CD4-positive, alpha-beta T cell (primary cell): ENCODE results near the gene MFSD6. TPM values are rescaled to one million over a fixed set of nuclear protein-coding genes. Genes with fewer than 3 reads are reported as not detected.
A peak's percentile ranks its signal among the peaks of the same experiment; 100 is the strongest.

Experiments used
- ATAC-seq: fragments of 200-7000 bp; cut with Tn5 transposase; one replicate; pipeline ENCODE4 v1.10.0; 2022; ENCODE audit warnings: mild to moderate bottlenecking; ENCODE audit not compliant: poor library complexity
- CTCF ChIA-PET: fragments of 350-600 bp; sonication (Branson Sonifier 250); formaldehyde crosslinking; loops from one replicate; lab custom pipeline; 2021; ENCODE audit warnings: antibody characterized with exemption, inconsistent platforms; lab: Charles Lee
- POLR2A ChIA-PET: fragments of 350-600 bp; sonication (Branson Sonifier 250); formaldehyde crosslinking; loops from one replicate; lab custom pipeline; 2021; ENCODE audit warnings: antibody characterized with exemption, inconsistent platforms; lab: Charles Lee
- DNase-seq, 14 experiments: peaks; one replicate each; pipeline ENCODE4 v3.0.0-alpha.2; 2013 to 2020; ENCODE audit warnings: mixed read lengths in 2 of 14
- H3K27ac ChIP-seq, 2 donors: one replicate each; pipeline versions ENCODE4 v1.5.1 to v1.7.0; 2013; ENCODE audit warnings: low read length in 2 of 2, low read depth in 1 of 2, mild to moderate bottlenecking in 1 of 2
- H3K27me3 ChIP-seq, 2 experiments: 1 replicate in 1 of 2; 2 replicates in 1 of 2; pipeline versions ENCODE4 v1.6.1 to v1.7.0; 2013; ENCODE audit warnings: low read length in 2 of 2, control low read depth in 1 of 2, mild to moderate bottlenecking in 1 of 2, moderate library complexity in 1 of 2; ENCODE audit not compliant: insufficient read depth in 2 of 2, control insufficient read depth in 1 of 2
- H3K36me3 ChIP-seq: one replicate; pipeline ENCODE4 v1.6.1; 2013; ENCODE audit warnings: low read length, control low read depth; ENCODE audit not compliant: insufficient read depth
- H3K4me1 ChIP-seq: one replicate; pipeline ENCODE4 v1.6.1; 2013; ENCODE audit warnings: low read length, control low read depth; ENCODE audit not compliant: insufficient read depth
- H3K4me3 ChIP-seq: one replicate; pipeline ENCODE4 v1.5.1; 2013; ENCODE audit warnings: mild to moderate bottlenecking, low read length, moderate library complexity
- H3K9me3 ChIP-seq, 2 experiments: 1 replicate in 1 of 2; 2 replicates in 1 of 2; pipeline versions ENCODE4 v1.6.1 to v1.7.0; 2013; ENCODE audit warnings: low read length in 2 of 2, mild to moderate bottlenecking in 2 of 2, control low read depth in 1 of 2, moderate library complexity in 1 of 2; ENCODE audit not compliant: control insufficient read depth in 1 of 2, insufficient read depth in 1 of 2
- H3K27ac Mint-ChIP-seq: one replicate; pipeline ENCODE4 v1.8.0; 2020; ENCODE audit warnings: mixed read lengths
- H3K27me3 Mint-ChIP-seq: one replicate; pipeline ENCODE4 v1.8.0; 2021; ENCODE audit warnings: mixed read lengths
- H3K36me3 Mint-ChIP-seq: one replicate; pipeline ENCODE4 v1.8.0; 2021; ENCODE audit warnings: low read depth, mixed read lengths
- H3K4me1 Mint-ChIP-seq: one replicate; pipeline ENCODE4 v1.8.0; 2021; ENCODE audit warnings: low read depth, mixed read lengths
- H3K4me3 Mint-ChIP-seq: one replicate; pipeline ENCODE4 v1.8.0; 2020; ENCODE audit warnings: mild to moderate bottlenecking, mixed read lengths
- H3K9me3 Mint-ChIP-seq: one replicate; pipeline ENCODE4 v1.8.0; 2020; ENCODE audit warnings: mixed read lengths
- CTCF ChIP-seq: fragments of 200-600 bp; IDR thresholded peaks from one replicate; pipeline ENCODE4 v1.8.0; 2022; ENCODE audit warnings: antibody characterized with exemption, mild to moderate bottlenecking
- intact Hi-C, 2 experiments: fragments of 100-400 bp; cut with DNase I in 1 of 2; cut with micrococcal nuclease in 1 of 2; formaldehyde crosslinking; loops; one replicate each; pipeline versions ENCODE4 v1.15.1 to v1.9.0; 2023 to 2025; cut with DNase I, micrococcal nuclease
- total RNA-seq, 174 experiments: library from RNA in 2 of 174; stranded (reverse) in 2 of 174; gene quantifications; one replicate each; pipeline ENCODE4 v1.2.3 and lab custom pipeline; 2021 to 2026

MFSD6 gene
- total RNA-seq, 2 experiments from 2014 or later, result 41.2 to 47.8 TPM

- intact Hi-C loops, result no loop called here
- Histone ChIP-seq H3K9me3 (no peaks in the 10 kb centered on the region), H3K4me1 (peaks cover 11% of the 10 kb centered on the region), H3K4me3 (no peak overlapping the region), H3K27me3 (no peaks in the 10 kb centered on the region), H3K36me3 (peaks cover 4% of the 10 kb centered on the region), H3K27ac (no peak overlapping the region)
- H3K4me1 Mint-ChIP-seq, result peaks cover 73% of the 10 kb centered on the region
- DNase-seq (no peak), ATAC-seq (no peak)
- no peaks in the 10 kb centered on the region for H3K9me3 Mint-ChIP-seq
- H3K27me3 Mint-ChIP-seq, result no peaks in the 10 kb centered on the region
- CTCF ChIA-PET, result no interaction called here
- no peak overlapping the region for H3K4me3 Mint-ChIP-seq
- no peak for TF ChIP-seq CTCF
- H3K27ac Mint-ChIP-seq, result peak overlapping the region; percentile 49
- peaks cover 34% of the 10 kb centered on the region for H3K36me3 Mint-ChIP-seq
- POLR2A ChIA-PET, result interaction anchor here (0.5 to 2.0 kb wide), 4 partner anchors 22 to 39 kb away, joined by 3 to 5 read pairs (median 4); no protein-coding TSS in a partner anchor
These were observed 38.0 kb downstream of the MFSD6 start for GRCh38 chr2:190446193-190446592.

DNA sequence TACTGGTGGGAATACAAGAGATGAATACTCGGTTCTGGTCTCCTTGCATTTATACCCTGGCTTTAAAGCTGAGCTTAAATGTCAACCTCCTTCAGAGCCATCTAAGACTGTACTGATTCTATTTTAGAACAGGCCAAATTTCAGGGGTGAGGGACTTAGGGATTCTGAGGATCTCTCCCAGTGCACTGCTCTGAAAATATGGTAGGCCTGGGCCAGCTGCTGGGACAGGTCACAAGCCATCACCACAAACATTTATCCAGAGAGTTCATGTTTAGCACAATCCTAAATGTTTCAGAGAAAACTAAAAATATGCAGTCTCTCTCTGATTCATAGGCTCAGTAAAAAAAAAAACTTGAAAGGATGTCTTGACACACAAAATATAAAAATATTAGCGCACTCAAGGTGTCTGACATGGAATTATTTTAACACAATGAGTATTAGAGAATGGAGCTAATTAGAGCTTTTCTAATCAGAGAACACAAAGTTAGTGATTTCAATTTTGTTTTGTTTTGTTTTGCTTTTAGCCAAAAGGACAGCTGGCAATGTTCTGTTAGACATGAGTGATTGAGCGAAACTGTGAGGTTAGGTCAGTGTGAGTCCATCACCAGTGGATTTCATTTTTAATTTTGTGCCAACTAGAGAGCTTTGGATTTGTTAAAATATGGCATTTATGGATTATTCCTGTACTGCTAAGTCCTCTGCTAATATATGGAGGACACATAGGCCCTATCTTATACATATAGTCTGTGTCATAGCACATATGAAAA is 38.8 kb downstream of the MFSD6 start:
- peaks cover 34% of the 10 kb centered on the region for H3K36me3 Mint-ChIP-seq
- no peak overlapping the region for H3K27ac ChIP-seq
- no peak overlapping the region for H3K4me3 Mint-ChIP-seq
- peaks cover 6% of the 10 kb centered on the region for H3K4me1 ChIP-seq
- H3K27me3 ChIP-seq, result no peaks in the 10 kb centered on the region
- ChIA-PET POLR2A (interaction anchor here (1.0 to 2.0 kb wide), 2 partner anchors 31 to 40 kb away, joined by 4 to 5 read pairs; no protein-coding TSS in a partner anchor), CTCF (interaction anchor here (1.0 kb wide), 1 partner anchor 168 kb away, joined by 3 read pairs; no protein-coding TSS in a partner anchor)
- no peaks in the 10 kb centered on the region for H3K9me3 ChIP-seq
- H3K36me3 ChIP-seq, result peaks cover 4% of the 10 kb centered on the region
- peaks cover 73% of the 10 kb centered on the region for H3K4me1 Mint-ChIP-seq
- H3K9me3 Mint-ChIP-seq, result no peaks in the 10 kb centered on the region
- H3K4me3 ChIP-seq, result no peak overlapping the region
- intact Hi-C loops, result no loop called here
- no peak for TF ChIP-seq CTCF
- ATAC-seq, result no peak
- no peak for DNase-seq
- no peaks in the 10 kb centered on the region for H3K27me3 Mint-ChIP-seq
- peak overlapping the region; percentile 49 for H3K27ac Mint-ChIP-seq

DNA sequence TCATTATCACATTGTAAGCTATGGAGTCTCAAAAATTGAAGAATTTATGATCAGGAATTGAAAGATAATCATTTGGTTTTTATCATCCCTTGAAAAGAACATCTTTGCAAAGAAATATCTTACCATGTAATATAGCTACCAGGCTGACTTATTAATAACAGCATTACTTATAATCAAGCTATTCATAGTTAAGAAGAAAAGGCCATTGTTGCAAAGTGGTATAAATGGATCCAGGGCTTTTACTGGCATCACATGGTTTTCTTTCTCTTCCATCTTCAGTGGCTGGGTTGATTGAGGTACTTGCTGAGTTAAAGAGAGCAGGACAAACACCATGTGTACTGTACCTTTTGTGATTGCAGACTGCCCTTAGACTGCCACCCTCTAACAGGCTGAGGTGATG is 39.6 kb downstream of the MFSD6 start:
- intact Hi-C loops, result no loop called here

More for the DNA sequence above, 39.6 kb downstream of the MFSD6 start:
- Mint-ChIP-seq H3K27ac (no peak overlapping the region), H3K4me3 (no peak overlapping the region), H3K4me1 (peaks cover 71% of the 10 kb centered on the region), H3K27me3 (no peaks in the 10 kb centered on the region), H3K9me3 (no peaks in the 10 kb centered on the region), H3K36me3 (peaks cover 32% of the 10 kb centered on the region)
- POLR2A ChIA-PET, result interaction anchor here (0.7 kb wide), 1 partner anchor 223 kb away, joined by 3 read pairs; no protein-coding TSS in a partner anchor
- peaks cover 3% of the 10 kb centered on the region for H3K4me1 ChIP-seq
- H3K36me3 ChIP-seq, result peaks cover 2% of the 10 kb centered on the region
- ATAC-seq, result no peak
- H3K4me3 ChIP-seq, result no peak overlapping the region
- H3K27me3 ChIP-seq, result no peaks in the 10 kb centered on the region
- H3K9me3 ChIP-seq, result no peaks in the 10 kb centered on the region
- no peak for TF ChIP-seq CTCF
- no peak for DNase-seq
- CTCF ChIA-PET, result no interaction called here
- H3K27ac ChIP-seq, result no peak overlapping the region
